ENCODE measurements around the gene TMEM80. TPM values are rescaled to one million over a fixed set of nuclear protein-coding genes. Genes with fewer than 3 reads are reported as not detected.

The TMEM80 gene
- total RNA-seq, 1 donor from 2014 or later: 38.7 TPM

DNA sequence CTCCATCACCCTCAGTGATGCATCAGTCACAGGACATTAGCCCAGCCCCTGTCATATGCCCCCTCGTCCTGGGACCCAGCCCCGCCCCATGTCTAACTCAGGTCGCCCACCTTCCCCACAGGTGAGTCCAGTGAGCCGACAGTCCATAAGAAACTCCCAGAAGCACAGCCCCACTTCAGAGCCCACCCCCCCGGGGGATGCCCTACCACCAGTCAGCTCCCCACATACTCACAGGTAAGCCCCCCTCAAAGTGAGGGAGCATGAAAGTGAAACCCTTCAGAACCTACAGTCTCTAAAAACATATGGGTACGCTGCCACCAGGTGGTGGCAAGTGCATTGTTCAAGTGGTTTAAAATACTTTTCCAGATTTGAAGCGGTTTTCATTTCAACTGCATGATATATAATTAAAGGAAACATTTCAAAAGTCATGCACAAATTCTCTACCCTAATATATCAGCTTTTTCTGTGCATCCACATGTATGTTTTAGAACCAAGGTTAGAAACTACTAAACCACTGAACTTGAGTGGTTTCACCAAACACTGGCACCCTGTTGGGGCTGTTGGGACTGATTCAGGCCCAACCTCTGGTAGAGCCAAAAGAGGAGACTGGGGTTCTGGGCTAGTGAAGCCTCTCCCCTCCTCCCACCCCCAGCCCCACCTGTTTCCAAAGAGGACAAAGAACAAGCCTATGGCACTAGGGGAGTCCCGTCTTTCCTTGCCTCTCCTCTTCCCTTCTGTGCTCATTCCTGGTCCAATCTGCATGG is 27.7 kb downstream of the TMEM80 start:
- no peak overlapping the region for H3K27ac ChIP-seq
- Mint-ChIP-seq H3K4me3 (no peak overlapping the region), H3K4me1 (peaks cover 16% of the 10 kb centered on the region), H3K36me3 (no peaks in the 10 kb centered on the region), H3K27me3 (ENCODE audit: insufficient read depth, low read depth) (peaks cover 31% of the 10 kb centered on the region), H3K27ac (no peak overlapping the region), H3K9me3 (peaks cover 2% of the 10 kb centered on the region)
- H3K36me3 ChIP-seq: no peaks in the 10 kb centered on the region
- H3K4me1 ChIP-seq: peaks cover 10% of the 10 kb centered on the region
- no peak overlapping the region for H2AFZ ChIP-seq (replicated peaks)
- no peak overlapping the region for H3K4me3 ChIP-seq
- H3K27me3 ChIP-seq: peaks cover 51% of the 10 kb centered on the region
- TF ChIP-seq EZH2 (IDR thresholded peaks at IDR 0.05) (no peak), EZH2phosphoT487 (IDR thresholded peaks at IDR 0.05) (no peak)
- TF ChIP-seq, protein P1, sequence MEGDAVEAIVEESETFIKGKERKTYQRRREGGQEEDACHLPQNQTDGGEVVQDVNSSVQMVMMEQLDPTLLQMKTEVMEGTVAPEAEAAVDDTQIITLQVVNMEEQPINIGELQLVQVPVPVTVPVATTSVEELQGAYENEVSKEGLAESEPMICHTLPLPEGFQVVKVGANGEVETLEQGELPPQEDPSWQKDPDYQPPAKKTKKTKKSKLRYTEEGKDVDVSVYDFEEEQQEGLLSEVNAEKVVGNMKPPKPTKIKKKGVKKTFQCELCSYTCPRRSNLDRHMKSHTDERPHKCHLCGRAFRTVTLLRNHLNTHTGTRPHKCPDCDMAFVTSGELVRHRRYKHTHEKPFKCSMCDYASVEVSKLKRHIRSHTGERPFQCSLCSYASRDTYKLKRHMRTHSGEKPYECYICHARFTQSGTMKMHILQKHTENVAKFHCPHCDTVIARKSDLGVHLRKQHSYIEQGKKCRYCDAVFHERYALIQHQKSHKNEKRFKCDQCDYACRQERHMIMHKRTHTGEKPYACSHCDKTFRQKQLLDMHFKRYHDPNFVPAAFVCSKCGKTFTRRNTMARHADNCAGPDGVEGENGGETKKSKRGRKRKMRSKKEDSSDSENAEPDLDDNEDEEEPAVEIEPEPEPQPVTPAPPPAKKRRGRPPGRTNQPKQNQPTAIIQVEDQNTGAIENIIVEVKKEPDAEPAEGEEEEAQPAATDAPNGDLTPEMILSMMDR (IDR thresholded peaks at IDR 0.05): peak; percentile 66
- no peaks in the 10 kb centered on the region for H3K79me2 ChIP-seq (ENCODE audit: low read depth)
- H4K20me1 ChIP-seq (ENCODE audit: low read depth): peaks cover 5% of the 10 kb centered on the region
- H3K9ac ChIP-seq: no peak overlapping the region
- DNase-seq (ENCODE audit: low spot score): peak; percentile 57
- H3F3A ChIP-seq (ENCODE audit: low read depth): peaks cover 24% of the 10 kb centered on the region
- H3K9me3 ChIP-seq (ENCODE audit: low read depth): no peaks in the 10 kb centered on the region
- H3K4me2 ChIP-seq: no peak overlapping the region

DNA sequence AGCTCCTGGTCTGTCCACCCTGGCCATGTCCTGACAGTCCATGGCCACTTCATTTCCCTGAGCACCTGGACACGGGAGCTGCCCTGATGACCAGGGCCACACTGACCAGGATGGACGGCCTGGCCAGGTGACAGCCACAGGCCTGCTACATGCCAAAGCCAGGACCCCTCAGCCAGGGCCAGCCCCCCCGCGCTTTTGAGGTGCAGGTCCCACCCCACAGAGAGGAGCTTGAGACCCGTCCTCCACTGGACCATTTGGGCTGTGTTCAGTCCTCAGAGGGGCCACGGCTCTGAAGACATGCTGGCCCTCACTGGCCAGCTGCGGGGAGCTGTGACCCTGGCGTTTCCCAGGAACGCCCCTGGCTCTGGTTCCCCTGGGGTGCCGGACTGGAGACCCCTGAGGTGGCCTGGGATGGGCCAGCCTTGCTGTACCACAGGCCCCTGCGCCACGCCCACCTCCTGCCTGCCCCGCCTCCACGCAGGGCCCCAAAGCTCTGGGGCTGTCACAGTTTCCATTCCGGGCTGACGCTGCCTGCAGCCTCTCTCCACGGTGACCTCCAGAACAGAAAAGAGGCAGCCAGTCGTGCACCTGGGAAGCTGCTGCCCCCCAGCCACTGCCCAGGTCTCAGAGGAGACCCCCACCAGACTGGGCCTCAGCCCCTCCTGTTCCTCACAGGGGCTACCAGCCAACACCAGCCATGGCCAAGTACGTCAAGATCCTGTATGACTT is 28.6 kb downstream of the TMEM80 start:
- H3K9me3 Mint-ChIP-seq: peaks cover under 1% of the 10 kb centered on the region
- no peak overlapping the region for H3K27ac ChIP-seq
- peak overlapping the region; percentile 37 for H3K27ac Mint-ChIP-seq
- H3K36me3 Mint-ChIP-seq: no peaks in the 10 kb centered on the region
- peaks cover 49% of the 10 kb centered on the region for H3K27me3 ChIP-seq
- H3K4me1 ChIP-seq: peaks cover 10% of the 10 kb centered on the region
- peaks cover 14% of the 10 kb centered on the region for H3K4me1 Mint-ChIP-seq
- H3K4me2 ChIP-seq: no peak overlapping the region
- no peak overlapping the region for H2AFZ ChIP-seq (replicated peaks)
- no peaks in the 10 kb centered on the region for H3K79me2 ChIP-seq (ENCODE audit: low read depth)
- H4K20me1 ChIP-seq (ENCODE audit: low read depth): peaks cover 5% of the 10 kb centered on the region
- H3K27me3 Mint-ChIP-seq (ENCODE audit: insufficient read depth, low read depth): peaks cover 29% of the 10 kb centered on the region
- TF ChIP-seq EZH2phosphoT487 (IDR thresholded peaks at IDR 0.05) (no peak), EZH2 (IDR thresholded peaks at IDR 0.05) (no peak)
- TF ChIP-seq, protein P1 (IDR thresholded peaks at IDR 0.05): no peak
- no peak overlapping the region for H3K9ac ChIP-seq
- peak overlapping the region; percentile 50 for H3K4me3 Mint-ChIP-seq
- H3K4me3 ChIP-seq: no peak overlapping the region
- no peak for DNase-seq (ENCODE audit: low spot score)
- H3F3A ChIP-seq (ENCODE audit: low read depth): peaks cover 24% of the 10 kb centered on the region
- H3K9me3 ChIP-seq (ENCODE audit: low read depth): no peaks in the 10 kb centered on the region
- no peaks in the 10 kb centered on the region for H3K36me3 ChIP-seq

DNA sequence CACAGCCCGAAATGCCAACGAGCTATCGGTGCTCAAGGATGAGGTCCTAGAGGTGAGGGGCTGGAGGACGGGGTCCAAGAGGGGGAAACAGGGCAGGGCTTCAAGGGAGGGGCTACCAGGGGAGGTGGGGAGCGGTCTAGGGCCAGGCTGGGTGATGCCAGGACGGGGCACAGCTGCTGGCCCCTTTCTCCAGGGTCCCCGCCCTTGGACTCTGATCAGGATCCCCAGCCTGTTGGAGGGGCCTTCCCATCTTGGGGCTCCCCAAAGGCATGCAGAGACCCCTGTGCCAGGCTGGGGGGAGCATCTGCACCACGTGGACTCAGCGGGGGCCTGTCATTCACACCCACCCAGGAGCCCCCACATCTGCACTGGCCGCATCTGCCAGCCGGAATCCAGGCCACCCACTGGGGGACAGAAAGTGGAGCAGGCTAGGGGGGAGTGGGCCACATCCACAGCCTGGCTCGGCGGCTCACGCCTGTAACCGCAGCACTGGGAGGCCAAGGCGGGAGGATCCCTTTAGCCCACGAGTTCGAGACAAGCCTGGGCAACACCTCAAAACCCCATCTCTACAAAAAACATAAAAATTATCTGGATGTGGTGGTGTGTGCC is 29.3 kb downstream of the TMEM80 start:
- Histone ChIP-seq H3K9me3 (ENCODE audit: low read depth) (no peaks in the 10 kb centered on the region), H3K4me3 (no peak overlapping the region), H3K4me2 (no peak overlapping the region), H3K27ac (no peak overlapping the region), H2AFZ (replicated peaks) (no peak overlapping the region), H3K4me1 (peaks cover 10% of the 10 kb centered on the region), H3K36me3 (no peaks in the 10 kb centered on the region), H3F3A (ENCODE audit: low read depth) (peaks cover 24% of the 10 kb centered on the region), H3K79me2 (ENCODE audit: low read depth) (no peaks in the 10 kb centered on the region), H4K20me1 (ENCODE audit: low read depth) (peaks cover 5% of the 10 kb centered on the region), H3K9ac (no peak overlapping the region), H3K27me3 (peaks cover 42% of the 10 kb centered on the region)
- Mint-ChIP-seq H3K36me3 (no peaks in the 10 kb centered on the region), H3K27me3 (ENCODE audit: insufficient read depth, low read depth) (peaks cover 26% of the 10 kb centered on the region), H3K4me3 (peak overlapping the region; percentile 50), H3K27ac (peak overlapping the region; percentile 37), H3K9me3 (no peaks in the 10 kb centered on the region), H3K4me1 (peaks cover 11% of the 10 kb centered on the region)
- TF ChIP-seq, protein P1 (IDR thresholded peaks at IDR 0.05): no peak
- no peak for DNase-seq (ENCODE audit: low spot score)

Data from neural progenitor cell (in vitro differentiated cells).